Measurements from ENCODE around the gene CFAP92.

Gene CFAP92

DNA sequence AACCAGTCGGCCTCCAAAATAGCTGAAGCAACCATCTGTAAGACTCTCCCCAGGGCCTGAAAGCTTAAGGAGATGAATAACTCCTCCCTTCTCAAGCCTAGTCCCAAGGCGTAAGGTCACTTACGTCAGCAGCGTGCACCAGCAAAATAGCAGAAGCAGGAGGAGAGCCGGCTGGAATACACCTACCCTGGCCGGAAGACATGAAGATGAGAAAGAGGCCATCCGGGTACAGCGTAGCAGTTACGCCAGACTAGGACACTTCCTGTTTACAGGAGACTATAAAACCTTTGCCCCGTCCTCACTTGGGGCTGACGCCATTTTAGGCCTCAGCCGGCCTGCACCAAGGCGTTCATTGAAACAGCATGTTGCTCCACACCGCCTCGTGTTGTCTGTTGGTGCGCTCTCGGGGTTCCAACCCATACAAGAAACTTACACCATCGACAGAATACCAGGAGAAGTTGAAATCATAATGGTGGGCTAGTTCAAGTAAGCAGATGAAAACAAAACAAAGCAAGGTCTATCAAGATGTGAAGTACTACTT lies 2.5 kb downstream of the CFAP92 start:
- no peak for DNase-seq (ENCODE audit: low spot score)

DNA sequence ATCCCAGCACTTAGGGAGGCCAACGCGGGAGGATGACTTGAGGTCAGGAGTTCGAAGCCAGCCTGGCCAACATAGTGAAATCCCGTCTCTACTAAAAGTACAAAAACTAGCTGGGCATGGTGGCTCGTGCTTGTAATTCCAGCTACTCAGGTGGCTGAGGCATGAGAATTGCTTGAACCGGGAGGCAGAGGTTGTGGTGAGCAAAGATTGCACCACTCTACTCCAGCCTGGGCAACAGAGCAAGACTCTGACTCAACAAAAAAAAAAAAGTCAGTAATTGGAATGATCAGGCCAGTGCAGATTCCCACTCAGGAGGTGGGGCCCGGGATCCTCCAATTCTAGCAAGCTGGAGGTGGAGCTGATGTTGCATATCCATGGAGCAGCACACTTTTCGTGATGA lies 5.6 kb downstream of the CFAP92 start:
- DNase-seq (ENCODE audit: low spot score), result no peak

DNA sequence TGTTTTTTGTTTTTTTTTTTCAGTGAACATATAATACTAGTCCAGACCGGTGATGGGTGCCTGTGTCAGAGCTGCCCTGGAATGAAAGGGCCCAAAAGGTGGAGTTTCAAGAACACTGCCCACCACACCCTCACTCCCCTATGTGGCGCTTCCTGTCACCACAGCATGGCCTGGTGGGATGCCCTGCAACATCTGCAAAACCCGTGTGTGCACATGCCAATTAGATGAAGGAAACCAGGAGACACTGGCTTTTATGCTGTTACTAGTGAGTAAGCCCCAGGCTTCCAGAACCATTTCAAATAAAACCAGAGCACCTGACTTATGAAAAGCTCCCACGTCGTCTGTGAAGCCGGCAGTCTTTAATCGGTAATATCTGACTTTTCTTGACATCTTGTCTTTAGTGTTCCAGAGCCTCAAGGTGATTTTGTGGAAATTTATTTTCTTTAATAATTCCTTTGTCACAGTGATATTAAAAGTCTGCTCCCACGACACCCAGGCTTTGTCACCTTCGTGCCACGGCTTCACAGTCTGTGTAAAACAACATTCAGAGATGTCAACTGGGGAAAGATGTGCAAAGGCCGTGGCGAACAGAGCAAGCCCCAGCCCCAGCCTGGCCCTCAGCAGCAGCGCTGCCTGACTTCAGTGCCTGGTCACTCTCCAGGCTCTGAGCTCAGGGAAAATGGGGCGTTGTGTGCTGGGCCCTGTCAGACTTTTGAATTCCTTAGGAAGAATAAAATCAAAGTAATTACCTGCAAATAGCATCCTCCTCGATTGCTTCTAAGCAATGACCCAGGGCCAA lies 6.4 kb downstream of the CFAP92 start:
- DNase-seq (ENCODE audit: low spot score), result no peak

DNA sequence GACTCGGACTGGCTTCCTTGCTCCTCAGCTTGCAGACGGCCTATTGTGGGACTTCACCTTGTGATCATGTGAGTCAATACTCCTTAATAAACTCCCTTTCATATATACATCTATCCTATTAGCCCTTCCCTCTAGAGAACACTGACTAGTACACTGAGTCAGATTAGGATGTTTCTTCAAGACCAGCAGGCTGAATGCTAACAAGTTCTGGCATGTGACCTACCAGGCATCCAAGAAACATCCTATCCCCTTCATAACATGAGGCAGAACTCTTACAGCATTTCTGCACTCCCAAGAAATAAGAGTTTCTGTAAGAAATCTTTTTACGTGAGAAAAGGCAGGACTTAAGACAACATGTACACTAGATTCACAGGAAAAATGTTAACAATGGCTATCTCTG lies 9.3 kb downstream of the CFAP92 start:
- no peak for DNase-seq (ENCODE audit: low spot score)

DNA sequence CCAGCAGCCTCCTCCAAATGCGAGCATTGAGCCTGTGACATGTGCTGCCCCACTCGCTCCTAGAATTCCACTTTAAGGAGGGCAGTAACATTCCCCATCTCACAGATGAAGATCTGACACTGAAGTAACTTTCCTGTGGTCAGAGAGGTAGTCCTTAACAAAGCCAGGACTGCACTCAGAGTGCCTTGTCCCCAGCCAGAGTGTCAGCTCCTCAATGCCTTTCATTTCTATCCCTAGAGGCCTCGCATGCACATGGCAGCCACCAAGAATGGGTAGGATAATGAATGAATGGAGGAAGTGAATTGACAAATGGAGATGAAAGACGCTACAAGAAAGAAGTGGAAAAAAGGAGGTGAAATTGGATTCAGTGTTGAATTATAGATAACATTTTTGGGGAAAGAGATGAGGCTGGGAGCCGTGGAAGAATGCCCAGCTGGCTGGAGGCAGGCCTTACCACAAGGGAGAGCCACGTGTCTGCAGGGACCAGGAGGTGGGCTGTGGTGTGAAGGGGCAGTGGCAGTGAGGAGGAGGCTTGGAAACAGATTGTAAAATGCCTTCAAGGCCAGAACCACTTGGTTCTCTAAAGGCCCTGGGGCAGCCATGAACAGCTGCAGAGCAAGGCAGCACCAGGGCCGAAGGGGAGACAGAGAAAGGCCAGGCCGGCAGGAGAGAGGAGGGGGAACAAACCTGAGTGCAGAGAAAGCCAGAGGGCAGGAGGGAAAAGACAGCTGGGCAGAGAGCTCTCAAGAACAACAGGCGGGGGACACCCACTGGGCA lies 10.4 kb downstream of the CFAP92 start:
- DNase-seq (ENCODE audit: low spot score), result no peak

DNA sequence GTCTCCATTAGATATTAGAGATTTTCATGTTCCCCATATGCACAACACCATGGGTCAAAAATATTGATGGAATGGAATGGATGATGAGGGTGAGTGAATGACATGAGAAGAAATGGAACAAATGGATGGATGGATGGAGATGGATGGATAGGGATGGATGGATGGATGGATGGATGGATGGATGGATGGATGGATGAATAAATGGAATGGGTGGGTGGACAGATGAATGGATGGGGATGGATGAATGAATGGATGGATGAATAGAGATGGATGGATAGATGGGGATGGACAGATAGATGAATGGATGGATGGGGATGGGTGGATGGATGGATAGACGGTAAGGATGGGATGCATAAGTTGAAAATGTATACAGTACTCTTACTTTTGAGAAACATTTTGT lies 18.6 kb downstream of the CFAP92 start:
- no peak for DNase-seq (ENCODE audit: low spot score)

DNA sequence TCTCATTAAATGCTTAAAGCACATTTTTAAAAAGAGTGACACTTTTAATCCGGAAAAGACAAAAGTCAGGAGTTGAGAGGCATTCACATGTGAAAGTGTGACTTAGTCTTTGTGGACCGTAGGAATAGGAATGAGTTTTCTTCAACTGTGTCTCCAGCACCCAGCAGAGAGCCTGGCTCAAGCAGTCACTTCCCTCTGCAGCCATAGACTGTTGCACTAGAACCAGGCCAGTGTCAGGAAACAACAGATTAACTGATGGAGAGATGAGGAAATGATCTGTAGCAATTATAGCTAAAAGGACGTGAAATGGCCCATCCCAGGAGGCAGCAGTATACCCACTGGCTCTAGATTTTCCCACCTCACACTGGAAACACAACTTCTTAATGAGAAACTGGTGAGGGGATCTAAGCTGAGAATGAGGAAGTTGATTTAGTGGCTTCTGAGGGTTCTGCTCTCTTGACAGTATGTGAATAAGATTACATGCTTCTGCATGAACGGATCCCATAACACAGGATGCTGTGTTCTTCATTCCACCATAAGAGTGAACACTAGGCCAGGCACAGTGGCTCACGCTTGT lies 19.8 kb downstream of the CFAP92 start:
- DNase-seq (ENCODE audit: low spot score), result no peak

DNA sequence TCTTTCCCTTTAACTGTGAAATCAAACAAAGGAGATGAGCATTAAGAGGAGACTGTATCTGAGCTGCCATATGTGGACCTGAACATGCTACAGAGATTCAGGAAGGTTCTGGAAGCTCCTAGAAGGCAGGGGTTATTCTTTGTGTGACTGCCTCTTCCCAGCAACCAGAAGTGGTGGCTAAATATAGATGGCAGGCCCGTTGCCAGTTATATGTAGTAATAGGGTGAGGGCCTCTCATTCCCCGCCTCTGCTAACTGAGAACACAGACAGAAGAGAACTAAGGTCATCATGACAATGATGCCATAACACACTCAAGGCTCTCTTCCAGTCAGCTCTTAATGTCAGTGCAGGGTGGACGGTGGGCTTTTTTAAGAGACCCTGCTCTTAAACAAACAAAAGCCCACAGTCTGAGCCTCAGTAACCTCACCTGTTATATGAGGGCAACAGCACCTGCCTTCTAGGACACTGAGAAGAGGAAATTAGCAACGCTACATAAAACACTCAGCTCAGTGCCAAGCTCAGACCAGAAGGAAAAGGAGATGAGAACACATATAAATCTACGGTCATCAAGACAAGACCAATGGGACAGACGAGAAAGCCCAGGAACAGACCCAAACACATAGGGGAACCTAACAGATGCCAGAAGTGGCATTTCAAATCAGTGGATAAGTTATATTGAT lies 22.3 kb downstream of the CFAP92 start:
- no peak for DNase-seq (ENCODE audit: low spot score)

DNA sequence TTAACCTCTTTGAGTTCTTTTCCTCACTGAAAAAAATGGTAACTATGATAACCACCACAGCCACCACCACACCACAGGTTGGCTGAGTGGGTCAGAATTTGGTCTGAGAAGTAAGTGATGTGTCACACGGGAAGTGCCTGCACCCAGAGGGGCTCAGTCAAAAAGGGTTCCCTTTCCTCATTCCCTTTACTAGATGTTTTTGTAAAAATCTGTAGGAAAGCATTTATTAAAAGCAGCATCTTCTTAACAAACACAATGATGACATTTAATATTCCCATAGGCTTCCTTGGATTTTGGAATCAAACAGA lies 23.2 kb downstream of the CFAP92 start:
- DNase-seq (ENCODE audit: low spot score), result no peak

DNA sequence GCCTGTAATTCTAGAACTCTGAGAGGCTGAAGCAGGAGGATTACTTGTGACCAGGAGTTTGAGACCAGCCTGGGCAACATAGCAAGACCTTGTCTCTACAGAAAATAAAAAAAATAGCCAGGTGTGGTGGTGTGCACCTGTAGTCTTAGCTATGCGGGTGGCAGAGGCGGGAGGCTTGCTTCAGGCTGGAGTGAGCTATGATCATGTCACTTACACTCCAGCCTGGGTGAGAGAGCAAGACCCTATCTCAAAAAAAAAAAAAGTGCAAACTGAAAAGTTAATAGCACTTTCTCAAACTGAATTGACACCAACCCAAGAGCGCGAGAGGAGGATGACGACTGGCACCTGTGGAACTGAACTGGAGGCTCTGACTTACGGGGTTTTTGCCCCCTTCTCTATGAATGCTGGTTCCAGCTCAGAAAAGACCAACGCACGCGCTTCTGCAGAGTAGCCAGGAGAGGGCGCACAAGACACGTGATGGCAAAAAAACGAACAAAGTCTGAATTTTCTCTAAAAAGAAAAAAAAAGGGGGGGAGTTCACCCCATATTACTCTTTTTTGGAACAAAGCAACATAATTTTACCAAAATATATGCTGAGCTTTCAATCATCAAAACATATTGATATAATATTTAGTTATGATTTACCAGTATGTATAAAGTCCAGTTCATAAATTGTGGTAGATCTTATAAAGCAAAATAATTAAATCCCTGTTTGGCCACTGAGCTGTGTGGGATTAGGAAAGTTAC lies 23.7 kb downstream of the CFAP92 start:
- DNase-seq (ENCODE audit: low spot score), result peak; percentile 65

DNA sequence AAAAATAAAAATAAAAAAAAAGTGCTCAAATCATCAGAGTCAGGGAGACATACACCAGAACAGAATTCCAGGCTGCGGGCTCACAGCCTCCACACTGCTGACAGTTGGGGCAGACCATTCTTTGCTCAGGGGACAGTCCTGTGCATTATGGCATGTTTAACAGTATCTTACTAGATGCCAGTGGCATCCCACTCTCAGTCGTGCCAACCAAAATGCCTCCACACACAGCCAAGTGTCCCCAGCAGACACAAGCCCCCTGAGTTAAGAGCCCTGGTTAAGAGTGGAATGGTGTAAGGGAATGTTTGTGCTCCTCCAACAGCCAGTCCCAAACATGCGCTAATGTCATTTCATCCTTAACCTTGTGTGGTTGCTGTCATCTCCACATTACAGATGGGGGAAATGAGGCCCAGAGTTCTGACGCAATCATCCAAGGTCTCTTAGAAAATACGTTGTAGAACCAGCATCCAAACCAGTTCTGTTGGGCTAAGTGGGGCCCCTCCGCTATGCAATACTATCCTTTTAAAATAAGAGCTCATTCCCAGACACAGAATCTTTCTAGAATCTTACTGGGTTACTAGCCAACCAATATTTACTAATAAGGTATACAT lies 26.0 kb downstream of the CFAP92 start:
- DNase-seq (ENCODE audit: low spot score), result no peak

DNA sequence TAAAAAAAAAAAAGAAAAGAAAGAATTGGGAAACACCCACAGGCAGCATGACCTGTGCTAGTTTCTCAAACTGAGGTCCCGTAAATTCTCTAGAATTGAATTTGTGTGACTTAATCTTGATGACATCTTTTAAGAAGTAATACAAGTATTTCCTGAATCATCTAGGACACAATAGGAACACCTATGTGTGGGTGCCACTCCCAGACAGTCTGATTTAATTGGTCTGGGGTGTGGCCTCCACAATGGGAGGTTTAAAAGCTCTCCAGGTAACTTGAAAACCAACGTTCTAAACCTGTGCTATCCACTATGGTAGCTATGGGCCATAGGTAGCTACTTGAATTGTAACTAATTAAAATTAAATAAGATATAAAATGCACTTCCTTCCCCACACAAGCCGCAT lies 28.1 kb downstream of the CFAP92 start:
- no peak for DNase-seq (ENCODE audit: low spot score)

DNA sequence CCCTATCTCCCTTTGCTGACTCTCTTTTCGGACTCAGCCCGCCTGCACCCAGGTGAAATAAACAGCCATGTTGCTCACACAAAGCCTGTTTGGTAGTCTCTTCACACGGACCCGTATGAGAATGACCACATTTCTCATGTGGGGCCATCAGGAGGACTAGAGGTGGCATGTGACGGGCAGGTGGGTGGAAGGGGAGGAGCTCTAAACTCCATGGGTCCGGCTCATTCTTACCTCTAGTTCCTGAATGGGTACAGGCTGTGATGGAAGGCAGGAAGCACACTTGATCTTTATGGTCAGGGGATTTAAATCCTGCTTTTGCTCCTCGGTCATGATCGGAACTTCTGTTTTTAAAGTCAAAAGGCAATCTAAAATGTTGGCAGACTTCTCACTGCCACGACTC lies 28.6 kb downstream of the CFAP92 start:
- DNase-seq (ENCODE audit: low spot score), result no peak

DNA sequence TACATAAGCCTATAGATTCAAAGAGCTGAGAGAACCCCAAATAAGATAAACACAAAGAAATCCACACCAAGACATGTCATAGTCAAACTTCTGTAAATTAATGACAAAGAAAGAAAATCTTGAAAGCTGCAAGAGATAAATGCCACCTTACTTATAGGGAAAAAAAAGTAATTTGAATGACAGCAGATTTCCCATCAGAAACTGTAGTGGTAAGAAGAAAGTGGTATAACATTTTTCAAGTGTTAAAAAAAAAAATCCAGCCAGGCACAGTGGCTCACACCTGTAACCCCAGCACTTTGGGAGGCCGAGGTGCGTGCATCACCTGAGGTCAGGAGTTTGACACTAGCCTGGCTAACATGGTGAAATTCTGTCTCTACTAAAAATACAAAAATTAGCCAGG lies 37.4 kb downstream of the CFAP92 start:
- no peak for DNase-seq (ENCODE audit: low spot score)

DNA sequence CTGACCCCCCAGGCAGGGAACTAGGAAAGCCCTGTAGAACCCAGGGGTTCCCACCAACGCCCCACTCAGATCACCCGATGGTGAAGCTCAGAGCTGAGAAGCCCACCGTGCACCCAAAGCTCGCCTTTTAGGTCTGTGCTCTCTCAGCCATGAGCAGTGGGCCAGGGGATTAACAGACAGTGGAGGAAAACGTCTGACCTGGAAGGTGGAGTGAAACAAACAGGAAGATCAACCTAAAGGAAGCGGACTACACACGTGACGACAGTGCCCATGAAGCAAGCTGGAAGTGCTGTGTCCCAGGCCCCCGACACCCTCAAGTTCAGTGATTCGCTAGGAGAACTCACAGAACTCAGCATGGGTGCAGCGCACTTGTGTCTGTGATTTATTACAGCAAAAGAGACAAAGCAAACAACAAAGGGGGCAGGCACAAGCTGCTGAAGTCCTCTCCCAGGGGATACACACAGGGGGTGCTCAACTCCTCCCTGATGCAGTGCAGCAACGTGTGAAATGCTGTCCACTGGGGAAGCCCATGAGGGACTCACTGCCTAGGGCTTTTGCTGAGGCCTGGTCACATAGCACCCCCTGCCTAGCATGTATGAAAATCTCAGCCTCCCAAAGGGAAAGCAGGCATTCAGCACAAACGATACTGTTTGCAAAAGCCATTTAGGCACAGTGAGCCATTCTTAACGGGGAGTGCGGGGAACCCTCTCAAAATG lies 43.5 kb downstream of the CFAP92 start:
- DNase-seq (ENCODE audit: low spot score), result no peak

DNA sequence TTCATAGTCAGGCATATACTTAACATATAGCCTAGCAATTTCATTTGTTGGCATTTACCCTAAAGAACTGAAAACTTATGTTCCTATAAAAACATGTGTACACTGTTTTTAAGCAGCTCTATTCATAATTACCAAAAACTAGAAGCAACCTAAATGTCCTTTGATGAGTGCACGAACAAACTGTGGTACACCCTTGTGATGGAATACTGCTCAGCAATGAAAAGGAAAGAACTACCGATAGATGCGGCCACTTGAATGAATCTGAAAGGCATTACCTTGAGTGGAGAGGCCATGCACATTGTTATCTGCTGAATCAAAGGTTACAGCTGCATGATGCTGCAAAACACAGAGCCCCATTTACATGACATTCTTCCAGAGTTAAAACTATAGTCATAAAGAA lies 44.7 kb downstream of the CFAP92 start:
- DNase-seq (ENCODE audit: low spot score), result no peak

DNA sequence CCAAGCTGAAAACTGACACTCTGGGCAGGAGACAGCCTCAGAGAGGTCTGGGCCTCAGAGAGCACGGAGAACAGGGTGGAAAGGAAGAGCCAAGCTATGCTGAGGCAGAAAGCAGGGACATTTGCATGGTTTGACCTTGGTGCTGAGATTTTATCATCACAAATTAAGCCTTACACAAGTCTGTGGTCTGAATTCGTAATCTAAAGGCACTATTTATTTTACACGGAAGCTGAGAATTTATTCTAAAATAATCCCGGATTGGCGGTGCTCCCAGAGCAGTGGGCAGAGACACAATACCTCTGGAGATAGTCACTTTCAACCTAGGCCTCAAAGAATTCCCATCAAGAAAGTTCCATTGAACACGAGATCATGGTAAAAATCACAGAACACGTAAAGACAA lies 47.5 kb downstream of the CFAP92 start:
- DNase-seq (ENCODE audit: low spot score), result no peak

DNA sequence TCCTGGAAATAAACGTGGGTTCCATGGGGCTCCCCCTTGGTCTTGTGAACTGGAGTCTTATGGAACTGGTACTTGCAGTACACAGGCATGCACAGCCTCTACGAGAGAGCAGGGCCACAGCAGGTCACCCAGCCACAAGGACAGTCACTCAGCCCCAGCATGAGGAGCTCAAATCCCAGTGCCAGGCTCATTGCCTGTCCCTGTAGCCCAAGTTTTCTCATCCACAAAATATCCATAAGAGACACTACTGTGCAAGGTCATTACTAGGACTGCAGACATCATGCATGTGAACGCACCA lies 48.0 kb downstream of the CFAP92 start:
- no peak for DNase-seq (ENCODE audit: low spot score)

DNA sequence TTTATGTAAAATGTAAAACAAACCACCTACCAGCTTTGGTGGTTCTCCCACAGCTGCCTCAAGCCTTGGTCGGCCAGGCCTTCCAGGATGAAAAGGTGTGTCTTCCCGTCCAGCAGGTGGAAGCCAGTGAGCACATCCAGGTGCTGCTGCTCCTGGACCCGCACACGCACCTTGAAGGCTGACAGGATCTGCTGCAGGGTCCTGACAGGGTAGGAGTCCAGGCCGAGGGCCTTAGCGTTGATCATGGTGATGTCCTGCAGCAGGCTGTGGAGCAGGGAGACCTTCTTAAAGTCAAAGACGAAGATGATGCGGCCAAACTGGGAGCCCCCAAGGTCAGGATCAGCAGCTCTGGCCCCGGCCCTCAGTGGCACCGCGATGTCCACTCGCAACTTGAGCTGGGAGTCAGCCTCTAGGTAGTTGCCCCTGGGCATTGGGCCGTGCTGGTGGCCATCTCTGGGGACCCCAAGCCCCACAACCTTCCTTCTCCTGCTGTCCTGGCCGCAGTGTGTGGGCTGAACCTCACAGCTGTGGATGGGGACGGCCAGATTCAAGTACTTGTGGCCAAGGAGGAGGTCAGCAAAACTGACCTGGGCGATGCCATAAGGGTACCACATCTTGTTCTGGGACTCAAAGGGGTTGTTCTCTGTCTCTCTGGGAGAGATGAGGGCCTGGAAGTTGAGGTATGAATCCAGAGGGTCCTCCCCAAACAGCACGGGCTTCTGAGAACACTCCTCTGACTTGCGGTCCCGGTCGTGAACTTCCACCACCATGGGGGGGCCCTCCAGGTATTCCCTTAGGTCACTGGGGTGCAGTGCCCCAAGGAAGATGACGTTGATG lies 48.6 kb downstream of the CFAP92 start:
- no peak for DNase-seq (ENCODE audit: low spot score)
